ENCODE measurements around the gene LMNTD2.

LMNTD2 gene

DNA sequence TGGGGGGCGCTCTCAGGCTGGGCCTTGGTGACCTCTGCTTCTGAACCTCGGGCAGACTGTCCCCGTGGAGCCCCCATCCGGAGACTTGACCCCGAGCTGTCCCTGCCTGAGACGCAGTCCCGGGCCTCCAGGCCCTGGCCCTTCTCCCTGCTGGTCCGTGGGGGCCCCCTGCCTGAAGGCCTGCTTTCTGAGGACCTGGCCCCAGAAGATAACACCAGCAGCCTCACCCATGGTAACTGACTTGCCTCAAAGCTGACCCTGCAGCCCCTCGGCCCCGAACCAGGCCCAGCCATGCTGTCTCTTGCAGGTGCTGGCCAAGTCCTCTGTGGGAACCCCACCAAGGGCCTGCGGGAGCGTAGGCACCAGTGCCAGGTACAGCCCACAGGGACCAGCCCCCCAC, 8.9 kb downstream of the LMNTD2 start:
- no peak for DNase-seq (ENCODE audit: low spot score)

DNA sequence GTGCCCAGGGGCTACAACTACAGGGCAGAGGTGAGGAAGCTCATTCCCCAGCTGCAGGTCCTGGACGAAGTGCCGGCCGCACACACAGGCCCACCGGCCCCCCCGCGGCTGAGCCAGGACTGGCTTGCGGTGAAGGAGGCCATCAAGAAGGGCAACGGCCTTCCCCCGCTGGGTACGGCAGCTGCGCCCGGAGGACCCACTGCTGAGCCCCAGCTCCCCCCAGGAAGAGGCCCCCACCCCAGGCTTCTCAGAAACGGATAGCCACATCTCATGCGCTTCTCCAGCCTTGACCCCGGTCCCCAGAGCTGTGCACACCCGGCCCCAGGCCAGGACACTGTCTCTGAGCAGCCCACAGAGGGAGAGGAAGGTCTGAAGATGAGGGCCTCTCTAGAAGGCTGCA, 9.4 kb downstream of the LMNTD2 start:
- no peak for DNase-seq (ENCODE audit: low spot score)

DNA sequence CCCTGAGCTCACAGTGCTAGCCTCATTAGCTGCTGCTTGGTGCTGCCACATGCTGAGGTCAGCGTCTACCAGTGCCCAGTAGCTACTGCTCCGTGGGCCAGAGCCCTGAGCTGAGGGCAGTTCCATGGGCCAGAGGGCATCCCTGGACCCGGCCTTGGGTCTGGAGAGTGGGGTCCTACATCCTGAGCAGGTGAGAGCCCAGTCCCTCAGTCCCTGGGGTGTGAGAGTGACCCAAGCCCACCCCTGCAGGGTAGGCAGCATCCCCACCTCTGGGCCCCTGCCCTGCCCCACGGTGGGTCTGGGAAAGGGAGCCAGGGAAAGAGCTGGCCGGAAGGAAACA, 9.8 kb downstream of the LMNTD2 start:
- DNase-seq (ENCODE audit: low spot score): no peak

DNA sequence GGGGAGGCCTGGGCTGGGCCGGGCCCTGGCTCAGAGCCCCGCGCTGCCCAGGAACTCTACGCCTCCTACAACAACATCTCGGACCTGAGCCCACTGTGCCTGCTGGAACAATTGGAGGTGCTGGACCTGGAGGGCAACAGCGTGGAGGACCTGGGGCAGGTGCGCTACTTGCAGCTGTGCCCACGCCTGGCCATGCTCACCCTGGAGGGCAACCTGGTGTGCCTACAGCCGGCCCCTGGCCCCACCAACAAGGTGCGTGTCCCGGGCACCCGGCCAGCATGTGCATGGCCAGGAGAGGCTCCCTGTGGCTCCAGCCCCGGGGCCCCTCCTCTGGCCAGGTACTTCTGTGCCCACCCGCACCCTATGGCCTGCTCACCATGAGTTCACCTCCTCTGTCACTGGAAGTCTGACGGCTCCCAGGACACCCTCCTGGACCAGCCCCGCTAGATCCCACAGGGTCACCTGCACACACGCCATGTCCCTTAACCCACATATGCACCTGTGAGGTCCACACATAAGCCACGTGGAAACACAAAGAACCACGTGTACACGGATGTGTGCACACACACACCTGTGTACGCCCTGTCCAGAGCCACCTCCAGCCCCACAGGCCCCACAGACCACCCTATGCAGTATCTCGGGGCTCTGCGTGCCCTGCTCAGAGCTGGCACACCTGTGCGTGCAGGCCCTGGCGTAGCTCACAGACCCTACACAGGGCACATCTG, 10.4 kb downstream of the LMNTD2 start:
- DNase-seq (ENCODE audit: low spot score): no peak

DNA sequence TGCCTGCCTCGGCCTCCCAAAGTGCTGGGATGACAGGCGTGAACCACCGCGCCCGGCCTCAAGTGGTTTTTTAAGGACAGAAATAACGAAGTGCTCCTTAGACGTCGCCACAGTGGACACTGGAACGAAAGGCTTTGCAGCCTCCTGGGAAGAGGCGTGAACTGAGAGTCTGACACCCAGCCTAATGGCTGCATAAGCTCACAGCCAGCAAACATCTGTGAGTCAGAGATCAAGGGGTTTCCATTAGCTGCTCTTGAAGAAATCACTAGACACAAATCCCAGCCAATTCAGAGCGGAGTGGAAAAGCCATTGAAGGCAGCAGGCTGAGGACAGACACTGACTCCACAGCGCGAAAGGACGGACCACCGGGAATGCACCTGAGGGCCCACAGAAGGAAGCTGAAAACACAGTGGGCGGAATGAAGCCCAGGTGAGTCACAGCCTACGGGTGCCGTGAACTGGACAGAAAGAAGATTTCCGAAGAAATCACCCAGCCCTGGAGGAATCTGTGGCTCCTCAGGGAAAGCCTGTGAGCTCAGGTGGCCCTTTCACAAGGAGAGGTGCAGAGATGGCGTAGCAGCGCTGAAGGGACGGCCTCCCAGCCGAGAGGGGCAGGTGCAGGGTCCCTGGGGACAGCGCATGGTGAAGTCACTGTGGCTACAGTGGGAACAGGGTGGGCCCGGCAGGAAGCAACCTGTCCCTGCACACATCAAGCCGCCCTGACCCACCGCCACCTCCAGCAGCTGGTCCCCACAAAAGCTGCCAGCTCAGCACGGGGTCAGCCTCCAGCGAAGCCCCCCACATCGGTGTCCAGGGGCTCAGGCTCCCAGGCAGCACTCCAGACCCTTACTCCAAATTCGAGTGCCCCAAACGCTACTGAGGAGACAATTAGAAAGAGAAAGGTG, 11.6 kb downstream of the LMNTD2 start:
- no peak for DNase-seq (ENCODE audit: low spot score)

DNA sequence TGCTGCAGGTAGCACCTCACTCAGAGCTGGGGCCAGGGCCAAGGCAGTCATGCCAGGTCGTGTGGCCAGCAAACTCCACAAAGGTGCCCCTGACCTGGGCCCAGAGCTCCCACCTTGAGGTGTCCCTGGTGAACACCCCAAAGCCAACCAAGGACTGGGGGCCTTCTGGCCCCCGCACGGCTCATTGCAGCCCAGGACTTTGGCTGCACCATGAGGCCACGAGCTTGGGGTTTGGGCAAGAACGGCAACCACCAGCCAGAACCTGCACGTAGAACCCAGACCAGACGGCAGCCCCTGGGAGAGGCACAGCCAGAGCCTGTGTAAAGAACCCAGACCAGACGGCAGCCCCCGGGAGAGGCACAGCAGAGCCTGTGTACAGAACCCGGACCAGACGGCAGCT, 15.4 kb downstream of the LMNTD2 start:
- DNase-seq (ENCODE audit: low spot score): no peak

DNA sequence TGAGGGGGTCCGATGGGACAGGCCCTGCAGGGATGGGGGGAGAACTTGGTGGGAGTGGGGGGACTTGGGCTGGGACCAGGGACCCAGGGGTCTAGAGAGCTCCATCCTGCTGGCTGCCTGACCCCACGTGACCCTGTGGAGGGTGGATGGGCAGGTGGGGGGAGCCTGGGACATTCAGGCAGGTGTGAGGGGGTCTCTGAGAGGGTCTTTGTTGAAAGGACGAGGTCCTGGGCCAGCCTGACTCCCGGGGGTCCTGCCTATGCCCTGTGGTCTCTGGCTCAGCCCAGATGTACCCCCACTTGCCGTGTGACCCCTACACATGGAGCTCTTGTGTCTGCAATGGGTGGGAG, 15.7 kb downstream of the LMNTD2 start:
- DNase-seq (ENCODE audit: low spot score): no peak

DNA sequence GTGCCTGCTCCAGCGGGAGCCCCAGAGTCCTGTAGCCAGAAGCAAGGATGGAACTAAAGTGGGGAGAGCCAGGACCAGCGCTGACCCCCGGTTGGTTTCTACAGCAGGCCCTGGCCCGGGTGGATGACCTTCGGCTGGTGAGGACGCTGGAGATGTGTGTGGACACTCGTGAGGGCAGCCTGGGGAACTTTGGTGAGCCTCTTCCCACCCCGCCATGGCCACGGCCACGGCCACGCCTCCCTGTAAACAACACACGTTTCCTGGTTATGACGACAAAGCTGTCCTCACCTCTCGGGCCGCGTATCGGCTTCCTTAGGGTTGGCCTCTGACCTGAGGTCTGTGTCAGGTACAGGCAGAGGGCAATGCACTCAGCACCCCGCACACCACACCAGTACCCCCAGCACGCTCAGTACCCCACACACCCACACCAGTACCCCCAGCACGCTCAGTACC, 19.1 kb downstream of the LMNTD2 start:
- no peak for DNase-seq (ENCODE audit: low spot score)

DNA sequence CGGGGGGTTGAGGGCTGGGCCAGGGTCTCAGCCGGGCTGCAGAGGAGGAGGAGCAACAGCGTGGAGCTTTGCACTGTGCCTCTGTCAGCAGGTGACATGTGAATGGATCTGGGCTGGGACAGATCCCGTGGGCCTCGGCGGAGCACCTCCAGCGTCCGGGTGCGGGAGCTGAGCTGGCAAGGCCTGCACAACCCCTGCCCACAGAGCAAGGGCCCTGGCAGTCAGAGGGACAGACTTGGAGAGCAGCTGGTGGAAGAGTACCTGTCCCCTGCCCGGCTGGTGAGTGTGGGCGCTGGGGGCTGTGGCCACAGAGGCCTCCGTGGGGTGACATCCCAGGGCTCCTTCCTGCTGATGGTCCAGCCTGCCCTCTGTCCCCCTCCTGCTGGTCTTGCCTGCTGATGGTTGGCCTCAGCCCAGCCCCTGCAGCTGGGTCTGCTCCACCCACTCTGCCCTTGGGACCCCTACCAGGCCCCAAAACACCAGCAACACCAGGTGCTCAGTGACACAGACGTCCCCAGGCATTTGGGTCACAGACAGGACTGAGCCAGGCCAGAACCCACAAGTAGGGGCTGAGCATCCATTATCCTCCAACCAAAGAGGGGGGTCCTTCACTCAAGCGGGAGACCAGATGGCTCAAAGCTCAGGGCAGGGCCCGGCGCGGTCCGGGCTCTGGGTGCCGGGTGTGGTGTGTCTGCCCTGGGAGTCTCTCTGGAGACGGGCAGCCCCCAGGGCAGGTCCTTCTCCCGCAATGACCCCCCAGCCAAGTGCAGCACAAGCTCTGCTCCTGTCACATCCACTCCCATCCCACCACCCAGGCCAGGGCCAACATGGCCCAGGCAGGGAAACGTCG, 19.7 kb downstream of the LMNTD2 start:
- no peak for DNase-seq (ENCODE audit: low spot score)

DNA sequence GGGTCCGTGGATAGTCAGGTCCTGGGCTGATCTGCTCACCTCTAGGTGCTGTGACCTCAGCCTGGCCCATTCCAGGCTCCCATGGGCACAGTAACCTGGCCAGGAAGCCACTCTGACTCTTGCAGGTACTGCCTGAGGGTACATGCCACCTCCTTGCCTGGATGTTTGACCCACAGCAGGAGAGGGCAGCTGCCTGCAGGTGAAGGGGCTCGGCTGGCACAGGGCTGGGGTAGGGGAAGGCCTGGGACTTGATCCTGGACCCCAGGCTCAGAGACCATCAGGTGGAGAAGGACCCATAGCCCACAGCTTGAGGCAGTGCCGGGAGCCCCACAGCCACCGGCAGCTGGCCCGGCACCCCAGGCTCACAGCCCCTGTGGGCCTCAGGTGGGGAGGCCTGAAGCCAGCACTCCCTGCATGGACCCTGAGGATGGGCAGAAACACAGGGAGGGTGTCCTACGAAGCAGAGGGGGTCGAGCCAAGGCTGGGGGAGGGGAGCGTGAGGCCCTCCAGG, 20.5 kb downstream of the LMNTD2 start:
- no peak for DNase-seq (ENCODE audit: low spot score)

DNA sequence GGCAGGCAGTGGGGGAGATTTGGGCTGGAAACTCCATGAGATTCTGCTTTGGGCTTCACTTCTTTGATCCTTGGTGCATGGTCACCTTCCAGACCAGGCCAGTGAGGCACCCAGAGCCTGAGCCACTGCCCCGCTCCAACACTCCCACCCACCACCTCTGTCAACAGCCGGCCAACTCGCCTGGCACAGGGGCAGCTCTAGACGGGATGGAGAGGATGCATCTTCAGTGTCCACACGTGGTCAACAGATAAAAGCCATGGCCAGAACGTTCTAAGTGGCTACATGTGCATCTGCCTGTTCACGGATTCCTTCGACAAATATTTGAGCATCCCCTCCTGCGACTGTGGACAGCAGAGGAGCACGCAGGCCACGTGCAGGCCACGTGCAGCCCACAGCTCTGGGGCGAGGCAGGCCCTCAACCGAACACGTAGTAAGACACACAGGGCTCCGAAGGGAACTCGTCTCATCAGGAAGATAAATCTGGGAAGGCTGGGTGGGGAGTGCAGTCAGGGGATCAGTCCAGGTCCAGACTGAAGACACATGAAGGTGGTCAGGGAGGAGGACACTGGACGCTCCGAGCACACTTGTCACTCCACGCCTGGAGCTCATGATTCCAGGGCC, 22.0 kb downstream of the LMNTD2 start:
- DNase-seq (ENCODE audit: low spot score): no peak

DNA sequence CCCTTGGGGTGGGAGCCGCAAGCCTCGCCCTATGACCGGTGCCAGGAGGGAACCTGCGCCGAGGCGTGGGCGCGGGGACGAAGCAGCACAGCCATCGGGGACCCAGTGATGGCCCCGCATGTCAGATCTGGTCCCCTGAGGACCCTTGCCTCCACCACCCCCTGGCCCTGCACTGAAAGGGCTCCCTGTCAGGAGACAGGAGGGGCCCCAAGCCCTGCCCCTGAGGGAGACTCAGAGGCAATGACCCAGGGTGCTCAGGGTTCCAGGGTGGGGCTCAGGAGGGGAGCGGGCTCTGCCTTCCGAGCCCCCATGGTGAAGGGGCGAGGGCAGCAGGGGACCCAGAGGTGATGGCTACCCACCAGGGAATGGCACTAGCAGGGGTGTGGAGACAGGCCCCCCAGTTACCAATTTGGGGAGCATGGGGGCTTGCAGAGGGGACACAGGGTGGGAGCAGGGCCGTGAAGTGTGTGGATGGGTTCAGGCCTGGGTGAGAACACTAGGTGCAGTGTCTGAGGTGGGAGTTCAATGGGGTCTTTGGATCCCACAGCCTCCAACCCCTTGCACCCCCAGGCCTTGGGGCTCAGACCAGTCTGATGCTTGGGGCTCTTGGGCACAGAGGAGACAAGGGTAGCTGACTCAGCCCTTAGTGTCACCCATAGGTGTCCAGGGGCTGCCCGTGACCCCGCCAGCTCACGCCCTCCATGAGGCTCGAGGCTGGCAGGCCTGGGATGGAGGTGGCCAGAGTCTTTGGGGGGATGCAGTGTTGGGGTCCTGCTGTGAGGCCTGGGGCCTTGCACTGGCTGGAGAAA, 22.7 kb downstream of the LMNTD2 start:
- no peak for DNase-seq (ENCODE audit: low spot score)

DNA sequence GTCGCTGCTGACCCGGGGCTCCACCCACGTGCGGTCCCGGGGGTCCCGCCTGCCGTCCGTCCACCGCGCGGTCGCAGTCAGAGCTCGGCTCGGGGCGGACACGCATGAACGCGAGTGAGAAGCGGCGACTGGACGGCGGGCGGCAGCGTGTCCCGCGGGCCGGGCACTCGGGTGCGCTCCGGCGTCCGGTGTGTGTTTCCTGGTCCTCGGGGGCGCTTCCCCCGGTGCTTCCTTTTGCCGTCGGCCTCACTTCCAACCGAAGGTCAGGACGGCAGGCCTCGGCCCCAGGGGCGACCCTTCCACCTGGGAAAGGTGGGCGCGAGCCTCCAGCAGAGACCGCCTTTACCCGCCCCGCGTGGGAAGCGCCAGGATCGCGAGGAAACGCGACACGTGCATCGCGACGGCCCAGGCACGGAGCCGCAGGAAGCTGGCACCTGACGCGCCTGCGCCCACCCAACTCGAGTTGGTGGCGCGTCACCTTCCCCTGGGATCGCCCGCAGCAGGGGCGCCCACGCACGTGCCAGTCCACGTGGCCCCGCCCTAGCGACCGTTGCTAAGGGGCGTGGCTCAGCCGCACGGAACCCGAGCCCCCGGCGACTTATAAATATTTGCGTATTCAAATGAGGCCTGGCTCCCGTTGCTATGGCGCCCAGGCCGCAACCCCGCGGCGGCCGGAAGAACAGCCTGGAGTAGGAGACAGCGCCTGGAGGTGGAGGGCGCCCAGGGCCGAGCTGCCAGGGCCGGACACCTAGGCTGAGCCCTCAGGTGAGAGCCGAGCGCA, 23.5 kb downstream of the LMNTD2 start, which contains the start of gene LRRC56:
Gene LRRC56, plus strand, starts transcription at position 687 of the 781 bp plus-strand sequence. CDS start 3,158 bp downstream, outside the sequence.
- DNase-seq (ENCODE audit: low spot score): peak; percentile 96

DNA sequence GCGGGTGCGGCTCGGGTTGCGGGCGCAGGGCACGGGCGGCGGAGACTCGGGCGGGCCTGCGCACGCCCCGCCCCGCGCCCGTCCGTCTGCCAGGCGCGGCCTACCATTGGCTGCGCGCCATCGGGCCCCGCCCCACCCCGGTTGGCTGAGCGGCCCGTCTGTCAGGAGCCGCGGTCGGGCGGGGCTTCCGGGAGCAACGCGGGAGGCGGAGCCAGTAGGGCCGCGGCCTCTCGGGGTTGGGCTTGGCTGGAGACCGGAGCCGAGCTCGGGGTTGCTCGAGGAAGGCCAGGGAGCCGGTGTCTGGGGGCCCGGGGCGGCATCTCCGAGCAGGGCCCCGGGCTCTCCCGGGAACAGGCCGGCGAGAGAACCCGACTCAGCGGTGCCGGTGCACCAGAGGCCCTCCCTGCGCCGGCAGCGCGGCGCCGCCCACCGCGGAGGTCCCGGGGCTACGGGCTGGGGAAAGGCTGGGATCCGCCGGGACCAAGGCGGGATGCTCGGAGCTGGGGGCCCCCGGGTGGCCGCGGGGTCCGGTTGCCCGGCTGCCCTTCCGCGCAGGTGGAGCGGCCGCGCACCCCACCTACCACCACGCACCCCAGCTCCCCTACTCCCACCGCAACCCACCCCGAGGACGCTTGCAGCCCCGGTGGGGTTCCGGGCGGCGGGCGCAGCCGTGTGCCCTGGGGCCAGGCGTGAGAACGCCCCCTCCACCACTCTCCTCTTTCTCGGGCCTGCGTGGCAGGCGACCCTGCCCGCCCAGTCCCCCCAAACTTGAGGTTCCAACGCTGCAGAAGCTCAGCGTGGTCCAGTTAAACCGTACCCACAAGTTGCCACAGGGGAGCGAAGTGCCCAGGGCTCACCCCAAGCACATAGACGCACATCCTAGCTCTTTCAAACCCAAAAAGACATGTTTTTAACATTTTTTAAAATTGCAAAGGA, 24.8 kb downstream of the LMNTD2 start, which contains the start of gene HRAS:
Gene HRAS, minus strand, starts transcription at position 58 of the 936 bp plus-strand sequence.
- peak; percentile 96 for DNase-seq (ENCODE audit: low spot score)

DNA sequence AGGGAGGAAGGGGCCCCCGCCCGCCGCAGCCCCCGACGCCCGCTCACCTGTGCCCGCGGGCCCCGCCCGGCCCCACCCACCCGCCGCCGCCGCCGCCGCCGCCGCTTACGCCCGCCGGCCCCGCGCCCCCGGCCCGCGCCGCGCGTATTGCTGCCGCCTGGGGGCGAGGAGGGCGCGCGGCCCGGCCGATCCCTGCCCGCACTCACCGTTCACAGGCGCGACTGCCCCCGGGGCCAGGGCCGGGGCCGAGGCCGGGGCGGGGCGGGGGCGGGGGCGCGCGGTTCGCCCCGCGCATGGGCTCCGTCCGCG, 25.4 kb downstream of the LMNTD2 start:
- no peak for DNase-seq (ENCODE audit: low spot score)

DNA sequence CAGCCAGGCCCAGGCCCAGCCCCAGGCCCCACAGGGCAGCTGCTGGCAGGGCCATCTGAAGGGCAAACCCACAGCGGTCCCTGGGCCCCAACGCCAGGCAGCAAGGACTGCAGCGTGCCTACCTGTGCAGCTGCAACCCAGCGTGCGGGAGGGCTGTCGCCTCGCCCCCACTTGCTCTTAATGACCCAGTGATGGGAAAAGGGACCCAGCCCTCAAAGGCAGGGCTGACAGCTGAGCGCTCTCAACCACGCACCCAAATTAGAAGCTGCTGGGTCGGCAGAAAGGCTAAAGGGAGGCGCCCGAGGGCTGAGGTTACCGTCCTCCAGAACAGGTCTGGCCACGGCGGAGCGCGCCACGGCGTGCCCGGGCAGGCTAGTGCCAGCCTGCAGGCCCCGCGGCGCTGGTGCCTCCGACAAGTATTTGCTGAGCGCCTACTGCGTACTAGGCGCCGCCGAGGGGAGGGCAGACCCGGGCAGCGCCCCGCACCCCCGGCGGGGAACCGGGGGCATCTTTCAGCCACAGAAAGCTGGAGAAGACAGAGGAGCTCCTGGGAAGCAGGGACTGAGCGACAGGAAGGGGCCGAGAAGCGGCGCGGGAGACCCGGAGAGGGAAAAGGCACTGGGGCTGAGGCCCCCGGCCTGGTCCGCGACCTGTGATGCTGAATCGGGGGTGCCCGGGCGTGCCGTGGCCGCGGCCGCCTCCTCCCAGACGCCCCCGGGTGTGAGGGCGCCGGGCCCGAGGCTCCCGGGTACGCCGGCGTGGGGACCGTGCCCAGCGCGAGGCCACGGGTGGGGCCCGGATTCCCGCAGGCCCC, 25.9 kb downstream of the LMNTD2 start:
- peak; percentile 25 for DNase-seq (ENCODE audit: low spot score)

DNA sequence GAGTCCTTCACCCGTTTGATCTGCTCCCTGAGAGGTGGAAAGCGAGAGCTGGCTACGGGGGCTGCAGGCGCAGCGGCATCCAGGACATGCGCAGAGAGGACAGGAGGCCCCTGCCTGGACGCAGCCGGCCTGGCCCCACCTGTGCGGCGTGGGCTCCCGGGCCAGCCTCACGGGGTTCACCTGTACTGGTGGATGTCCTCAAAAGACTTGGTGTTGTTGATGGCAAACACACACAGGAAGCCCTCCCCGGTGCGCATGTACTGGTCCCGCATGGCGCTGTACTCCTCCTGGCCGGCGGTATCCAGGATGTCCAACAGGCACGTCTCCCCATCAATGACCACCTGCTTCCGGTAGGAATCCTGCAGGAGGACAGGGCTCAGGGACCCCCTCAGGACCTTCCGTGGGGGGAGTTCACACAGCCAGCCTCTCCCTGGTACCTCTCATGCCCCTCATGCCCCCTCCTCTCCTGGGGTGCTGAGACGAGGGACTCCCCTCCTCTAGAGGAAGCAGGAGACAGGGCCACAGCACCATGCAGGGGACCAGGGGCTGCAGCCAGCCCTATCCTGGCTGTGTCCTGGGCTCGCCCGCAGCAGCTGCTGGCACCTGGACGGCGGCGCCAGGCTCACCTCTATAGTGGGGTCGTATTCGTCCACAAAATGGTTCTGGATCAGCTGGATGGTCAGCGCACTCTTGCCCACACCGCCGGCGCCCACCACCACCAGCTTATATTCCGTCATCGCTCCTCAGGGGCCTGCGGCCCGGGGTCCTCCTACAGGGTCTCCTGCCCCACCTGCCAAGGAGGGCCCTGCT, 26.7 kb downstream of the LMNTD2 start:
- DNase-seq (ENCODE audit: low spot score): no peak

Data from CD4-positive, alpha-beta T cell treated with Interleukin-15 for 4 hours (primary cell).